Gastroesophageal sphincter (tissue), 4 donors: ENCODE data around the gene RNF148. TPM values are rescaled to one million over a fixed set of nuclear protein-coding genes. Genes with fewer than 3 reads are reported as not detected.

Experiments
- ATAC-seq: fragments of 150-250 bp; one replicate; pipeline ENCODE4 v1.9.1; 2016; ENCODE audit warnings: mild to moderate bottlenecking, moderate library complexity
- H3K27ac ChIP-seq, 4 donors: fragments of 200-600 bp; sonication (generic) in 3 of 4; 1 replicate in 3 of 4; 2 replicates in 1 of 4; pipeline ENCODE4 v1.5.1; 2016 to 2019
- H3K27me3 ChIP-seq: fragments of 200-600 bp; sonication (generic); one replicate; pipeline ENCODE4 v1.5.1; 2019
- H3K36me3 ChIP-seq, 2 donors: fragments of 200-600 bp; sonication (generic); one replicate each; pipeline ENCODE4 v1.5.1; 2019; ENCODE audit warnings: control low read depth in 1 of 2
- H3K4me1 ChIP-seq, 3 donors: fragments of 200-600 bp; sonication (generic); 1 replicate in 2 of 3; 2 replicates in 1 of 3; pipeline ENCODE4 v1.5.1; 2016 to 2019; ENCODE audit warnings: control low read depth in 2 of 3
- H3K4me3 ChIP-seq, 2 donors: fragments of 200-600 bp; sonication (generic); one replicate each; pipeline ENCODE4 v1.5.1; 2019; ENCODE audit warnings: mild to moderate bottlenecking in 1 of 2, moderate library complexity in 1 of 2
- H3K9me3 ChIP-seq, 3 donors: fragments of 200-600 bp; sonication (generic); one replicate each; pipeline ENCODE4 v1.5.1; 2017 to 2019; ENCODE audit warnings: control low read depth in 2 of 3
- CTCF ChIP-seq, 4 experiments: fragments of 200-600 bp in 2 of 4; fragments of 450-650 bp in 2 of 4; sonication (generic) in 1 of 4; IDR thresholded peaks; one replicate each; pipeline ENCODE4 v1.5.1; 2017 to 2019; ENCODE audit warnings: antibody characterized with exemption in 4 of 4, mild to moderate bottlenecking in 2 of 4, moderate library complexity in 2 of 4
- EP300 ChIP-seq: sonication (generic); formaldehyde crosslinking; IDR thresholded peaks from one replicate; pipeline ENCODE4 v1.6.1; 2017; ENCODE audit warnings: antibody characterized with exemption, mild to moderate bottlenecking
- POLR2A ChIP-seq, 2 donors: fragments of 450-650 bp; IDR thresholded peaks; one replicate each; pipeline ENCODE4 v1.6.1; 2017; ENCODE audit warnings: antibody characterized with exemption in 2 of 2, mild to moderate bottlenecking in 2 of 2, moderate library complexity in 1 of 2
- POLR2AphosphoS5 ChIP-seq: sonication (generic); formaldehyde crosslinking; IDR thresholded peaks from one replicate; pipeline ENCODE4 v1.6.1; 2017; ENCODE audit warnings: antibody characterized with exemption
- WGBS, 2 donors: methylation state at CpG; one replicate each; pipeline ENCODE4 v1.1.5; 2018; ENCODE audit warnings: low coverage in 1 of 2; 5-methylcytosine and 5-hydroxymethylcytosine counted together
- total RNA-seq, 4 donors: library from RNA; depleted of rRNA; stranded (reverse); fragments of >200 nt; gene quantifications; one replicate each; pipeline ENCODE4 v1.1.0, GENCODE V29; 2016

RNF148 gene
- total RNA-seq, 4 donors from 2014 or later = 0.27 to 15.3 (median 1.1) TPM

DNA sequence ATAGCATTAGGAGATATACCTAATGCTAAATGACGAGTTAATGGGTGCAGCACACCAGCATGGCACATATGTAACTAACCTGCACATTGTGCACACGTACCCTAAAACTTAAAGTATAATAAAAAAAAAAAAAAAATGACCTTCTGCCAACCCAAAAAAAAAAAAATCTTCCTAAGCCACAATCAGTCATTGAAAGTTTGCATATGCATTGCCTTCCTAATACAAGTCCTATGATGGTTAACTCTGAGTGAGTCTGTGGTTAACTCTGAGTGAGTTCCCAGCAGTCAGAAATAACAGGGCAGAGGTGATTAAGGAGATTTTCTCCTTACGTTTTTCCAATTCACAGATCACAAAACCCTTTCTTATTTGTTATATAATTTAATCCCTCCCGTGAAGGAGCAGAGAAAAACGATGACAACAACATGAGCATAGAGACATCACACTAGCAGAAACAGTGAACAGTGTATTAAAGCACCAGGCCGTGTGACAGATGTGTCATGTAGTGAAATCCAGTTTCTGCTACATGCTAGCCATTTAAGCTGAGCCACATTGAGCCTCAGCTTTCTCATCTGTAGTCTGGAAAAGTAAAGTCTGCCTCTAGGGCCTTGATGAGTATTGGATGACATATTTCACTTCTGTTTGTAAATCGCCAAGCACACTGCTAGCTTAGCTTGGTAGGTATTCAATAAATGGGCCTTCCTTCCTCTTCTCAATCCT lies 7.4 kb upstream of the RNF148 start:
- H3K4me3 ChIP-seq = no peak overlapping the region
- TF ChIP-seq POLR2A (IDR thresholded peaks at IDR 0.05) (no peak), CTCF (IDR thresholded peaks at IDR 0.05) (no peak), POLR2AphosphoS5 (no peak), EP300 (no peak)
- 83 to 84% methylated on average over 5 to 7 of the region's 7 CpGs for WGBS, 2 donors

DNA sequence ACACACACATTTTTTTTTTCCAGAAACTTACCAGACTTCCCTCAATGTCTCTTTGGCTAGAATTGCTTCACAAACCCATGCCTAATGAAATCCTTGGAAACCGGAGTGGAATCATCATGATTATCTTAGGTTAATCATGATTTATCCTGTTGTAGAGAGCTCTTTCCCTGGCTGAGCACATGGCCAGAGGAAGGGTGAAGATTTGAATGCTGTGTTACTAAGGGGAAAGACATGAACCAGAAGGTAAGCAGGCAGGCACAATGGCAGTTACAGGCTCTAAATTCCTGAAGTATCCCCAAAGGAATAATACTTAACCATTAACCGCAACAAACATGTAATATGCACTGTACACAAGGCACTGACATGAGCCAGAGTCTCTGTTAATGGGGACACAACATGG lies 4.1 kb upstream of the RNF148 start:
- Histone ChIP-seq H3K4me1 (no peaks in the 10 kb centered on the region), H3K36me3 (no peaks in the 10 kb centered on the region), H3K9me3 (no peaks in the 10 kb centered on the region), H3K27ac (no peak overlapping the region), H3K27me3 (no peaks in the 10 kb centered on the region), H3K4me3 (no peak overlapping the region)
- no peak for ATAC-seq
- no peak for TF ChIP-seq CTCF (IDR thresholded peaks at IDR 0.05)
- no peak for TF ChIP-seq POLR2AphosphoS5
- no peak for TF ChIP-seq EP300
- no peak for TF ChIP-seq POLR2A (IDR thresholded peaks at IDR 0.05)
- 66 to 81% methylated on average over 2 of the region's 2 CpGs for WGBS, 2 donors

More for the DNA sequence above, 7.4 kb upstream of the RNF148 start:
- Histone ChIP-seq H3K4me1 (no peaks in the 10 kb centered on the region), H3K27ac (no peak overlapping the region), H3K36me3 (no peaks in the 10 kb centered on the region), H3K27me3 (no peaks in the 10 kb centered on the region), H3K9me3 (no peaks in the 10 kb centered on the region)
- ATAC-seq = no peak

DNA sequence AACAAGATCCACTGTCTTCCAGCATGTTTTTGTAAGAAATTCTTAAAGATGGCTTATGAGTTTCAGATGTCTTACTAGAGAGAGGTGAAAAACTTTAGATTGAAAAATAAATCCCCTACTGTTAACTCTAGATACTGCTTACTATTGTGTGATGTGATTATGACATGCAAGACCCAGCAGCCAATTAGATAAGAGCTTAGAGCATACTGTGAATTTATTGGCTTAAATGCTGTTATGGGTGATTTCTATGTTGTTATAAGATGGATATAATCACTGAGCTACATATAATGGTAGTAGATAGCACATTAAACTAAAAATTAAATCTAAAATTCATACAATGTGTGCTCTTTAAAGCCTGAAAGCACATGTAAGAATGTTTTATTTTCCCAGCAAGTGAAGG lies 3.7 kb downstream of the RNF148 start, which contains the start of gene RNF133:
Gene RNF133 (minus strand): TSS at position 101 of the 400 bp plus-strand sequence. CDS start 199 bp downstream, outside the sequence.
- no peaks in the 10 kb centered on the region for H3K4me1 ChIP-seq
- ATAC-seq = no peak
- TF ChIP-seq POLR2A (IDR thresholded peaks at IDR 0.05) = no peak
- no peak for TF ChIP-seq POLR2AphosphoS5
- no peak for TF ChIP-seq EP300
- TF ChIP-seq CTCF (IDR thresholded peaks at IDR 0.05) = no peak
- no peaks in the 10 kb centered on the region for H3K27me3 ChIP-seq
- H3K27ac ChIP-seq = no peak within 1 kb of the TSS
- no peaks in the 10 kb centered on the region for H3K36me3 ChIP-seq
- H3K4me3 ChIP-seq = no peak within 1 kb of the TSS
- H3K9me3 ChIP-seq = no peaks in the 10 kb centered on the region

- WGBS, 2 donors = 67 to 75% methylated on average over 1 of the region's 1 CpG
- Histone ChIP-seq H3K4me3 (no peak overlapping the region), H3K36me3 (no peaks in the 10 kb centered on the region), H3K4me1 (no peaks in the 10 kb centered on the region), H3K27ac (no peak overlapping the region), H3K9me3 (no peaks in the 10 kb centered on the region), H3K27me3 (no peaks in the 10 kb centered on the region)
- TF ChIP-seq POLR2AphosphoS5 = no peak
- TF ChIP-seq CTCF (IDR thresholded peaks at IDR 0.05) = no peak
- TF ChIP-seq EP300 = no peak
- no peak for TF ChIP-seq POLR2A (IDR thresholded peaks at IDR 0.05)
- no peak for ATAC-seq
These were observed 6.9 kb downstream of the RNF148 start for GRCh38 chr7:122695816-122696215.

DNA sequence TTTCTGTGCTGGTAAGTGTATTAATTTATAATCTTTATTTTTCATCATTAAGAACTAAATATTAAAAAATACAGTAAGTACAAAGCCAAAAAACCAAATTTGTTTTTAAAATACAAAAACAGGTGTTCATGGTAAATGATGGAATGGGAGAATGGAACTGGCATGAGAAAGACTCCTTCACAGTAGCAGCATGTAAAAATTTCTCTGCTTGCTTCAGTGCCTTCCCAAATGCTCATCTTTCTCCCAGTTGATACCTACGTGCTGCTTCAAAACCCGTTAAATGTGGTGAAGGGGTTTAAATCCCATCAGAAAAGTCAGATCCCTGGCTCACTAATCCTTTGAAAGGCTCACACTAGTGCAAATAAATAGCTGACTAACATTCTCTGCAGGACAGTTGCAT lies 8.0 kb downstream of the RNF148 start:
- Histone ChIP-seq H3K27me3 (no peaks in the 10 kb centered on the region), H3K4me1 (no peaks in the 10 kb centered on the region), H3K9me3 (no peaks in the 10 kb centered on the region), H3K4me3 (no peak overlapping the region), H3K27ac (no peak overlapping the region), H3K36me3 (no peaks in the 10 kb centered on the region)
- no peak for ATAC-seq
- TF ChIP-seq EP300 (no peak), POLR2AphosphoS5 (no peak), POLR2A (IDR thresholded peaks at IDR 0.05) (no peak), CTCF (IDR thresholded peaks at IDR 0.05) (no peak)
- WGBS, 2 donors = 94% methylated on average over 2 of the region's 2 CpGs; no CpG with 5 or more reads in 1 of the 2 donors
